Heart left ventricle (tissue), 16 donors: ENCODE data around the gene GCC1. TPM values are rescaled to one million over a fixed set of nuclear protein-coding genes. Genes with fewer than 3 reads are reported as not detected.

ENCODE experiments used
- ATAC-seq, 4 donors: fragments of 200-7000 bp; cut with Tn5 transposase; one replicate each; pipeline ENCODE4 v1.9.1; 2020 to 2022; ENCODE audit warnings: moderate library complexity in 4 of 4, mild to moderate bottlenecking in 3 of 4, moderate number of reproducible peaks in 1 of 4
- DNase-seq, 5 donors: peaks; one replicate each; pipeline ENCODE4 v3.0.0-alpha.2; 2020
- H3K27ac ChIP-seq, 12 donors: fragments of 200-600 bp; sonication (generic) in 4 of 12; one replicate each; pipeline versions ENCODE4 v1.5.0 to v1.8.0; 2016 to 2022; ENCODE audit warnings: mild to moderate bottlenecking in 2 of 12
- H3K27me3 ChIP-seq, 9 donors: fragments of 200-600 bp; sonication (generic) in 2 of 9; one replicate each; pipeline versions ENCODE4 v1.5.1 to v1.8.0; 2016 to 2022; ENCODE audit warnings: mild to moderate bottlenecking in 3 of 9
- H3K36me3 ChIP-seq, 9 donors: fragments of 200-600 bp; sonication (generic) in 2 of 9; one replicate each; pipeline versions ENCODE4 v1.5.0 to v1.8.0; 2018 to 2022; ENCODE audit warnings: mild to moderate bottlenecking in 2 of 9
- H3K4me1 ChIP-seq, 12 donors: fragments of 200-600 bp; sonication (generic) in 4 of 12; one replicate each; pipeline versions ENCODE4 v1.5.0 to v1.8.0; 2016 to 2022; ENCODE audit warnings: mild to moderate bottlenecking in 3 of 12
- H3K4me3 ChIP-seq, 12 donors: fragments of 200-600 bp; sonication (generic) in 4 of 12; one replicate each; pipeline versions ENCODE4 v1.5.0 to v1.8.0; 2017 to 2022; ENCODE audit warnings: mild to moderate bottlenecking in 9 of 12, moderate library complexity in 4 of 12
- H3K9me3 ChIP-seq, 12 donors: fragments of 200-600 bp; sonication (generic) in 4 of 12; one replicate each; pipeline versions ENCODE4 v1.5.0 to v1.8.0; 2016 to 2022; ENCODE audit warnings: mild to moderate bottlenecking in 1 of 12
- CTCF ChIP-seq, 12 donors: fragments of 200-600 bp; sonication (generic) in 4 of 12; IDR thresholded peaks; one replicate each; pipeline versions ENCODE4 v1.5.0 to v1.8.0; 2018 to 2022; ENCODE audit warnings: antibody characterized with exemption in 12 of 12, mild to moderate bottlenecking in 5 of 12
- POLR2A ChIP-seq, 2 donors: fragments of 450-650 bp; IDR thresholded peaks; one replicate each; pipeline ENCODE4 v1.6.1; 2017; ENCODE audit warnings: antibody characterized with exemption in 2 of 2, mild to moderate bottlenecking in 2 of 2, moderate library complexity in 2 of 2
- WGBS, 4 donors: extraction: QIAGEN DNeasy Blood & Tissue Kit in 2 of 4; methylation state at CpG; one replicate each; pipeline versions ENCODE4 v1.1.5 to v1.1.7; 2013 to 2018; 5-methylcytosine and 5-hydroxymethylcytosine counted together
- intact Hi-C, 10 donors: fragments of 100-400 bp; cut with DNase I; formaldehyde crosslinking; loops; one replicate each; pipeline versions ENCODE4 v1.11.1 to v1.14.2; 2022
- polyA plus RNA-seq, 2 donors: library from polyadenylated mRNA; stranded (reverse); fragments of 200-250 nt; gene quantifications; one replicate each; pipeline ENCODE4 v1.2.3, GENCODE V29; 2013
- total RNA-seq, 9 donors: library from RNA; depleted of rRNA in 2 of 9; stranded (reverse); fragments of >200 nt in 2 of 9; fragmentation: NEBNext Ultra II Directional in 3 of 9; extraction: Animal tissue kit (Norgen Biotek cat#: 25700) in 3 of 9; gene quantifications; one replicate each; pipeline versions ENCODE4 v1.1.0 to v1.2.4, GENCODE V29; 2016 to 2023
- donor health status: ischemic (EF 13 %, LVEDD 7.1; RV severe dilation, severe dysfunction).
- donor health status: healthy with polysubstance abuse.
- donor health status: DM: no; HTN: yes; CAD: no.
- donor health status: DM: no; HTN: no; CAD: no.
- donor health status: ischemic (EF 25% LVEDD 6.9; RV normal size, moderate dysfunction).
- donor health status: ischemic (EF 25% LVEDD 5.7; RV mildly dilated, moderate dysfunction).
- donor health status: healthy.
- donor health status: DM: yes; HTN: yes; CAD: no.
- donor health status: ischemic (EF 35%, LVEDD 5.7; RV mildly dilated, moderate dysfunction).
- donor health status: nonischemic (EF 11% LVEDD 7.7; RV severe dilation, severe dysfunction).
- donor health status: DM: yes; HTN: yes; CAD: no.
- donor health status: PGD.
- donor health status: ischemic (EF 29% LVEDD 5.4; RV normal size, mild dysfunction).
- donor health status: nonischemic (EF 23%, LVEDD 6.1; RV moderate dilation, normal function).

GCC1 gene
- total and polyA plus RNA-seq, 11 donors: 2.2 to 12.8 (median 8.0) TPM

DNA sequence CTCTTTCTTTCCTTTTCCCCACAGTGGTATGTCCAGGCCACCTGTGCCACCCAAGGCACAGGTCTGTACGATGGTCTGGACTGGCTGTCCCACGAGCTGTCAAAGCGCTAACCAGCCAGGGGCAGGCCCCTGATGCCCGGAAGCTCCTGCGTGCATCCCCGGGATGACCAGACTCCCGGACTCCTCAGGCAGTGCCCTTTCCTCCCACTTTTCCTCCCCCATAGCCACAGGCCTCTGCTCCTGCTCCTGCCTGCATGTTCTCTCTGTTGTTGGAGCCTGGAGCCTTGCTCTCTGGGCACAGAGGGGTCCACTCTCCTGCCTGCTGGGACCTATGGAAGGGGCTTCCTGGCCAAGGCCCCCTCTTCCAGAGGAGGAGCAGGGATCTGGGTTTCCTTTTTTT is 5.8 kb upstream of the GCC1 start:
- H3K27me3 ChIP-seq: no peaks in the 10 kb centered on the region
- TF ChIP-seq POLR2A (IDR thresholded peaks at IDR 0.05): no peak
- TF ChIP-seq CTCF (IDR thresholded peaks at IDR 0.05): no peak
- 91 to 96% (median 94%) methylated on average over 7 of the region's 7 CpGs for WGBS, 4 donors
- no peak for ATAC-seq
- H3K4me3 ChIP-seq: no peak overlapping the region
- intact Hi-C loops: loop anchor here in 1 of 10 donors (5.0 kb wide), 1 partner anchor 56 kb away; no protein-coding TSS in a partner anchor
- H3K27ac ChIP-seq: no peak overlapping the region
- DNase-seq: no peak
- H3K9me3 ChIP-seq: no peaks in the 10 kb centered on the region
- H3K36me3 ChIP-seq: peaks cover 0 to 33% (median 23%) of the 10 kb centered on the region in 9 donors
- H3K4me1 ChIP-seq: peaks cover 0 to 25% (median 15%) of the 10 kb centered on the region in 12 donors

DNA sequence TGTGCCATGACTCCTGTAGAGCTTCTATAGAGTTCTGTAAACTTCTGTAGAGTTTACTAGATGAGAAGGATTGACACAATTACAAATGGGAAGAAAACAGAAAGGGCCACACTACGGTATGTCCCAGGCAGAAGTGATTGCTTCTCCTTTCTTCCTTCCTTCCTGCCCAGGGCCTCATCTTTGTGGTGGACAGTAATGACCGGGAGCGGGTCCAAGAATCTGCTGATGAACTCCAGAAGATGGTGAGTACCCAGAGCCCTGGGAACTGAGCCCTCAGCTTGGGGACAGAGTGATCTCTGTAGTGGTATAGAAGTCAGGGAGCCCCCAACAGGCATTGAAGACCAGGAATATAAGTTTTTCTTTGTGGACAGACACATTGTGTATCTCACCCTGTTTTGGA is 4.5 kb upstream of the GCC1 start:
- Histone ChIP-seq H3K27me3 (no peaks in the 10 kb centered on the region), H3K4me3 (peak overlapping the region in 4 of 12 donors; percentile 83 to 99 (median 94)), H3K27ac (peak overlapping the region in 1 of 12 donors; percentile 12), H3K4me1 (peaks cover 0 to 32% (median 17%) of the 10 kb centered on the region in 12 donors), H3K36me3 (peaks cover 0 to 33% (median 23%) of the 10 kb centered on the region in 9 donors), H3K9me3 (no peaks in the 10 kb centered on the region)
- no peak for DNase-seq
- TF ChIP-seq POLR2A (IDR thresholded peaks at IDR 0.05): no peak
- TF ChIP-seq CTCF (IDR thresholded peaks at IDR 0.05): no peak
- ATAC-seq: no peak
- intact Hi-C loops: loop anchor here in 9 of 10 donors (2.0 to 10.0 kb wide), 6 partner anchors 57 to 198 kb away; partner anchors contain the start of genes ZNF800 (in 5 of the 9) and SND1 (in 2 of the 9)
- 65 to 80% (median 72%) methylated on average over 3 of the region's 3 CpGs for WGBS, 4 donors

DNA sequence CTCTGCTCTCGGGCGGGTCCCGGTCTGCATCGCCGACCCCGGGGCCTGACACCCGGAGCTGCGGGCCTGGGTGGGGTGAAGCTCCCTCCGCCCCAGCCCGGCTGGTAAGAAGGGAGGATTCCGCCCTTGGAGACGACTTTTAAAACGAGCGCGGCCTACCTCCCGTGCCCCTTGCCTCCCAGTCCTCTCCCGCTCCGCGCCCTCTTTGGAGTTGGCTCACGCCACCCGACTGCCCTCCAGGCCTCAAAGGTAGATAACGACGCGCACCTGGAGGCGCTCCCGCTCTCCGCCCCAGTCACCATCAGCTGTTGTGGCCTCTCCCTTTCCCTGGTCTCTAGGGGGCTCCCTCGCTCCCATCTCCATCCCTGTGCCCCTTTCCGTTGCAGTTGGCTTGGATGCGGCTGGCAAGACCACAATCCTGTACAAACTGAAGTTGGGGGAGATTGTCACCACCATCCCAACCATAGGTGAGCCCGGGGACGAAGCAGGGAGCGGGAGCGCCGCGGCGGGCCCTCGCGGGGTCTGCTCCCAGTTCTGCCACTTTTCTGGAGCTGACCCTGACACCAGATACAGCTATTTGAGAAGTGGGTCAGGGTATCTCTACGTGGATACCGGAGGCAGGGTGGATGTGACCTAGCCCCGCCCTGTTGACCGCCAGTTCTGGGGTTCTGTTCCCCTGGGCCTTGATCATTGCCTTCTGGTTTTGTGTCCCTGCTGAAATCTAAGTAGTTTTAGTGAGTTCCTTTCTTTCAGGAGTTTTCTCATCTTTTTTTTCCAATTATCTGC is 3.5 kb upstream of the GCC1 start:
- peak in 3 of 4 donors; percentile 25 to 47 (median 47) for ATAC-seq
- intact Hi-C loops: loop anchor here in 9 of 10 donors (2.0 to 10.0 kb wide), 5 partner anchors 58 to 197 kb away; partner anchors contain the start of genes ZNF800 (in 5 of the 9) and SND1 (in 2 of the 9)

More for the DNA sequence above, 3.5 kb upstream of the GCC1 start:
- no peak for TF ChIP-seq POLR2A (IDR thresholded peaks at IDR 0.05)
- peak in 10 of 12 donors; percentile 9 to 57 (median 28) for TF ChIP-seq CTCF (IDR thresholded peaks at IDR 0.05)
- Histone ChIP-seq H3K4me1 (peaks cover 6 to 42% (median 27%) of the 10 kb centered on the region in 12 donors), H3K36me3 (peaks cover 0 to 33% (median 23%) of the 10 kb centered on the region in 9 donors), H3K27ac (peak overlapping the region; percentile 51 to 95 (median 92)), H3K27me3 (no peaks in the 10 kb centered on the region), H3K4me3 (peak overlapping the region; percentile 83 to 100 (median 96)), H3K9me3 (no peaks in the 10 kb centered on the region)
- peak; percentile 48 to 76 (median 58) for DNase-seq
- WGBS, 4 donors: 5 to 10% (median 6%) methylated on average over 23 to 43 of the region's 43 CpGs
